H9 (cell line): ENCODE data around the gene GIPC3. TPM values are rescaled to one million over a fixed set of nuclear protein-coding genes. Genes with fewer than 3 reads are reported as not detected.
A peak's percentile ranks its signal among the peaks of the same experiment; 100 is the strongest.

ENCODE experiments used
- DNase-seq: peaks from one replicate; pipeline ENCODE4 v3.0.0-alpha.2; 2017
- H2AFZ ChIP-seq: one replicate; pipeline ENCODE4 v1.6.1; 2013; ENCODE audit warnings: mild to moderate bottlenecking, low read length, control low read depth, moderate library complexity
- H2AK5ac ChIP-seq: 2 replicates; pipeline ENCODE4 v1.6.1; 2013; ENCODE audit warnings: low read length, control low read depth, mixed read lengths; ENCODE audit not compliant: insufficient read length
- H2BK120ac ChIP-seq: one replicate; pipeline ENCODE4 v1.6.1; 2013; ENCODE audit warnings: low read depth, mild to moderate bottlenecking, low read length, control low read depth, inconsistent platforms; ENCODE audit not compliant: poor library complexity, severe bottlenecking
- H2BK12ac ChIP-seq: 2 replicates; pipeline ENCODE4 v1.6.1; 2013; ENCODE audit warnings: low read length, control low read depth, mixed read lengths, low read depth; ENCODE audit not compliant: insufficient read length
- H2BK15ac ChIP-seq: 2 replicates; pipeline ENCODE4 v1.6.1; 2013; ENCODE audit warnings: low read depth, low read length, control low read depth
- H2BK20ac ChIP-seq: one replicate; pipeline ENCODE4 v1.6.1; 2013; ENCODE audit warnings: low read depth, mild to moderate bottlenecking, low read length, control low read depth, inconsistent platforms; ENCODE audit not compliant: poor library complexity, severe bottlenecking
- H2BK5ac ChIP-seq: 2 replicates; pipeline ENCODE4 v1.6.1; 2013; ENCODE audit warnings: low read length, control low read depth, mixed read lengths; ENCODE audit not compliant: insufficient read length
- H3K14ac ChIP-seq: 2 replicates; pipeline ENCODE4 v1.6.1; 2013; ENCODE audit warnings: low read length, control low read depth; ENCODE audit not compliant: insufficient read depth
- H3K18ac ChIP-seq: 2 replicates; pipeline ENCODE4 v1.6.1; 2013; ENCODE audit warnings: low read depth, mild to moderate bottlenecking, mixed read lengths, low read length, control low read depth; ENCODE audit not compliant: insufficient read length
- H3K23ac ChIP-seq: 2 replicates; pipeline ENCODE4 v1.6.1; 2013; ENCODE audit warnings: low read length, control low read depth, mixed read lengths, low read depth; ENCODE audit not compliant: insufficient read length
- H3K23me2 ChIP-seq: 2 replicates; pipeline ENCODE4 v1.6.1; 2013; ENCODE audit warnings: low read depth, mild to moderate bottlenecking, mixed read lengths, low read length, control low read depth; ENCODE audit not compliant: insufficient read length, poor library complexity, severe bottlenecking
- H3K27ac ChIP-seq: 2 replicates; pipeline ENCODE4 v1.5.1; 2013; ENCODE audit warnings: low read length, control low read depth, mixed read lengths, low read depth; ENCODE audit not compliant: insufficient read length
- H3K27me3 ChIP-seq: 2 replicates; pipeline ENCODE4 v1.6.1; 2013; ENCODE audit warnings: low read length, control low read depth, inconsistent platforms; ENCODE audit not compliant: insufficient read depth
- H3K4ac ChIP-seq: 2 replicates; pipeline ENCODE4 v1.6.1; 2013; ENCODE audit warnings: low read depth, mild to moderate bottlenecking, control low read depth, inconsistent platforms, low read length, moderate library complexity
- H3K4me1 ChIP-seq: 2 replicates; pipeline ENCODE4 v1.6.1; 2013; ENCODE audit warnings: low read length, control low read depth, inconsistent platforms; ENCODE audit not compliant: insufficient read depth
- H3K4me2 ChIP-seq: 2 replicates; pipeline ENCODE4 v1.6.1; 2013; ENCODE audit warnings: low read length, control low read depth, mixed read lengths; ENCODE audit not compliant: insufficient read length, insufficient read depth
- H3K56ac ChIP-seq: 2 replicates; pipeline ENCODE4 v1.6.1; 2013; ENCODE audit warnings: low read depth, mild to moderate bottlenecking, mixed read lengths, low read length, control low read depth; ENCODE audit not compliant: insufficient read length
- H3K79me1 ChIP-seq: 2 replicates; pipeline ENCODE4 v1.6.1; 2013; ENCODE audit warnings: low read depth, mild to moderate bottlenecking, moderate library complexity, low read length, control low read depth, inconsistent platforms; ENCODE audit not compliant: insufficient read depth, poor library complexity, severe bottlenecking
- H3K79me2 ChIP-seq: 2 replicates; pipeline ENCODE4 v1.6.1; 2013; ENCODE audit warnings: low read length, control low read depth, inconsistent platforms; ENCODE audit not compliant: insufficient read depth
- H3K9ac ChIP-seq: 2 replicates; pipeline ENCODE4 v1.6.1; 2013; ENCODE audit warnings: low read length, control low read depth, mixed read lengths; ENCODE audit not compliant: insufficient read length; ENCODE audit errors: extremely low read depth
- H3K9me3 ChIP-seq: one replicate; pipeline ENCODE4 v1.6.1; 2013; ENCODE audit warnings: low read depth, low read length, inconsistent platforms; ENCODE audit not compliant: control insufficient read depth
- H3T11ph ChIP-seq: one replicate; pipeline ENCODE4 v1.6.1; 2013; ENCODE audit warnings: mild to moderate bottlenecking, low read length, control low read depth, inconsistent platforms
- H4K20me1 ChIP-seq: one replicate; pipeline ENCODE4 v1.6.1; 2013; ENCODE audit not compliant: control insufficient read depth, insufficient read length, insufficient read depth
- H4K5ac ChIP-seq: 2 replicates; pipeline ENCODE4 v1.6.1; 2013; ENCODE audit warnings: low read depth, mild to moderate bottlenecking, mixed read lengths, low read length, control low read depth; ENCODE audit not compliant: insufficient read length
- H4K8ac ChIP-seq: replicated peaks from 2 replicates; pipeline ENCODE4 v1.6.1; 2013; ENCODE audit warnings: low read length, control low read depth, mixed read lengths, low read depth; ENCODE audit not compliant: insufficient read length
- H4K91ac ChIP-seq: 2 replicates; pipeline ENCODE4 v1.6.1; 2013; ENCODE audit warnings: low read depth, mild to moderate bottlenecking, moderate library complexity, mixed read lengths, low read length, control low read depth; ENCODE audit not compliant: insufficient read length
- H3K27ac Mint-ChIP-seq, 3 experiments: 2 replicates in 2 of 3; 3 replicates in 1 of 3; pipeline ENCODE4 v1.8.0; 2020 to 2021; ENCODE audit warnings: mixed read lengths in 3 of 3, mild to moderate bottlenecking in 1 of 3, moderate library complexity in 1 of 3
- H3K27me3 Mint-ChIP-seq: 2 replicates; pipeline ENCODE4 v1.8.0; 2021; ENCODE audit warnings: low read depth, mild to moderate bottlenecking, moderate library complexity, mixed read lengths
- H3K36me3 Mint-ChIP-seq, 3 experiments: 2 replicates in 2 of 3; 3 replicates in 1 of 3; pipeline ENCODE4 v1.8.0; 2020 to 2021; ENCODE audit warnings: low read depth in 3 of 3, mixed read lengths in 3 of 3; ENCODE audit not compliant: insufficient read depth in 1 of 3
- H3K4me1 Mint-ChIP-seq, 2 experiments: 2 replicates each; pipeline ENCODE4 v1.8.0; 2020; ENCODE audit warnings: mixed read lengths in 2 of 2
- H3K4me3 Mint-ChIP-seq, 2 experiments: 2 replicates in 1 of 2; 3 replicates in 1 of 2; pipeline ENCODE4 v1.8.0; 2020 to 2021; ENCODE audit warnings: mild to moderate bottlenecking in 2 of 2, mixed read lengths in 2 of 2, moderate library complexity in 1 of 2
- H3K9me3 Mint-ChIP-seq, 2 experiments: 2 replicates in 1 of 2; 3 replicates in 1 of 2; pipeline ENCODE4 v1.8.0; 2020; ENCODE audit warnings: mild to moderate bottlenecking in 2 of 2, mixed read lengths in 2 of 2, moderate library complexity in 1 of 2
- CTCF ChIP-seq: fragments of 200-600 bp; sonication (generic); conservative IDR thresholded peaks from 3 replicates; pipeline ENCODE4 v1.8.0; 2021; ENCODE audit warnings: antibody characterized with exemption, mild to moderate bottlenecking
- whole genome bisulfite sequencing: extraction: QIAGEN DNeasy Blood & Tissue Kit; methylation state at CpG from one replicate; pipeline ENCODE4 v1.1.7; 2013; ENCODE audit warnings: missing lambda C conversion rate, low lambda C conversion rate, mixed read lengths; ENCODE audit not compliant: insufficient read length; ENCODE audit errors: extremely low coverage; 5-methylcytosine and 5-hydroxymethylcytosine counted together
- total RNA-seq: library from RNA; stranded (reverse); gene quantifications from 2 replicates; pipeline ENCODE4 v1.2.1, GENCODE V29; 2021

The GIPC3 gene
- total RNA-seq, 1 experiment from 2014 or later, result 1.6 TPM

GRCh38 chr19:3539756-3540118 is 45.5 kb upstream of the GIPC3 start:
- Histone ChIP-seq H3K18ac (no peak overlapping the region), H3K14ac (no peak overlapping the region), H3K4me1 (no peaks in the 10 kb centered on the region), H3K23me2 (no peaks in the 10 kb centered on the region), H3K23ac (no peak overlapping the region), H4K5ac (no peak overlapping the region), H3K9me3 (no peaks in the 10 kb centered on the region), H2BK120ac (no peak overlapping the region), H4K8ac (no peak overlapping the region), H3K79me1 (no peaks in the 10 kb centered on the region), H3K9ac (no peak overlapping the region), H3T11ph (no peak overlapping the region), H3K27me3 (no peaks in the 10 kb centered on the region), H3K4ac (no peak overlapping the region), H2BK5ac (no peak overlapping the region), H4K91ac (no peak overlapping the region), H2BK15ac (no peak overlapping the region), H2AFZ (no peak overlapping the region), H2BK20ac (no peak overlapping the region), H3K27ac (no peak overlapping the region), H4K20me1 (no peaks in the 10 kb centered on the region), H2AK5ac (no peak overlapping the region), H3K56ac (no peak overlapping the region), H3K4me2 (no peak overlapping the region), H2BK12ac (no peak overlapping the region), H3K79me2 (no peaks in the 10 kb centered on the region)
- H3K4me1 Mint-ChIP-seq, result peaks cover 6 to 14% of the 10 kb centered on the region in 2 experiments; a peak in 3 of 4 replicates
- no CpG with 5 or more reads among the region's 1 CpG for WGBS
- peaks cover 6 to 31% (median 30%) of the 10 kb centered on the region in 3 experiments; a peak in 6 of 7 replicates for H3K36me3 Mint-ChIP-seq
- no peaks in the 10 kb centered on the region for H3K9me3 Mint-ChIP-seq
- DNase-seq, result no peak
- H3K27me3 Mint-ChIP-seq, result no peaks in the 10 kb centered on the region; the same call in 1 of the 2 replicates
- TF ChIP-seq CTCF, result no peak
- peak overlapping the region in 1 of 3 experiments; percentile 50; a peak in 3 of 7 replicates for H3K27ac Mint-ChIP-seq
- peak overlapping the region in 1 of 2 experiments; percentile 38; a peak in 1 of 5 replicates for H3K4me3 Mint-ChIP-seq
